GM19467 (cell line): ENCODE results near the gene NTRK3.

Experiments
- ATAC-seq: cut with Tn5 transposase; IDR thresholded peaks from one replicate; pipeline ENCODE4 v1.9.1; 2021; ENCODE audit warnings: mild to moderate bottlenecking, moderate library complexity; ENCODE audit not compliant: unreplicated experiment

Gene NTRK3

GRCh38 chr15:88006146-88006545, 250.4 kb downstream of the NTRK3 start:
- ATAC-seq, result no peak

- no peak for ATAC-seq
Observed at GRCh38 chr15:88004399-88004798, 252.1 kb downstream of the NTRK3 start.

- no peak for ATAC-seq
Observed at GRCh38 chr15:88003541-88004327, 252.8 kb downstream of the NTRK3 start.

- ATAC-seq, result no peak
Observed at GRCh38 chr15:88002706-88003105, 253.8 kb downstream of the NTRK3 start.

GRCh38 chr15:87998630-87999029, 257.9 kb downstream of the NTRK3 start:
- ATAC-seq, result no peak

GRCh38 chr15:87986776-87987175, 269.8 kb downstream of the NTRK3 start:
- ATAC-seq, result no peak

GRCh38 chr15:87985451-87985850, 271.1 kb downstream of the NTRK3 start:
- ATAC-seq, result no peak

- no peak for ATAC-seq
Observed at GRCh38 chr15:87981969-87982368, 274.6 kb downstream of the NTRK3 start.

GRCh38 chr15:87977907-87978306, 278.6 kb downstream of the NTRK3 start:
- ATAC-seq, result no peak

- no peak for ATAC-seq
Observed at GRCh38 chr15:87976552-87976951, 280.0 kb downstream of the NTRK3 start.

GRCh38 chr15:87973501-87974215, 282.9 kb downstream of the NTRK3 start:
- ATAC-seq, result no peak

GRCh38 chr15:87971076-87971475, 285.5 kb downstream of the NTRK3 start:
- ATAC-seq, result no peak

GRCh38 chr15:87967951-87968350, 288.6 kb downstream of the NTRK3 start:
- ATAC-seq, result no peak

- no peak for ATAC-seq
Observed at GRCh38 chr15:87965304-87965703, 291.2 kb downstream of the NTRK3 start.

- ATAC-seq, result no peak
Observed at GRCh38 chr15:87962428-87962827, 294.1 kb downstream of the NTRK3 start.

GRCh38 chr15:87961851-87962420, 294.6 kb downstream of the NTRK3 start:
- no peak for ATAC-seq

GRCh38 chr15:87959662-87960061, 296.9 kb downstream of the NTRK3 start:
- ATAC-seq, result no peak

GRCh38 chr15:87959080-87959479, 297.5 kb downstream of the NTRK3 start:
- no peak for ATAC-seq

- no peak for ATAC-seq
Observed at GRCh38 chr15:87955284-87955909, 301.1 kb downstream of the NTRK3 start.

- ATAC-seq, result no peak
Observed at GRCh38 chr15:87954793-87955192, 301.7 kb downstream of the NTRK3 start.

GRCh38 chr15:87952736-87953287, 303.7 kb downstream of the NTRK3 start:
- ATAC-seq, result no peak
